Stomach (tissue), 4 donors: ENCODE measurements around the gene ALDH1L2.

Experiments
- EP300 ChIP-seq: sonication (generic); formaldehyde crosslinking; IDR thresholded peaks from one replicate; pipeline ENCODE4 v1.6.1; 2017; ENCODE audit warnings: antibody characterized with exemption
- TF ChIP-seq, protein P1 (sequence below), 7 experiments: fragments of 450-650 bp in 4 of 7; fragments of 200-600 bp in 3 of 7; sonication (generic) in 3 of 7; IDR thresholded peaks; one replicate each; pipeline ENCODE4 v1.5.1; 2016 to 2019; ENCODE audit warnings: antibody characterized with exemption in 7 of 7, control low read depth in 2 of 7, mild to moderate bottlenecking in 1 of 7

DNA sequence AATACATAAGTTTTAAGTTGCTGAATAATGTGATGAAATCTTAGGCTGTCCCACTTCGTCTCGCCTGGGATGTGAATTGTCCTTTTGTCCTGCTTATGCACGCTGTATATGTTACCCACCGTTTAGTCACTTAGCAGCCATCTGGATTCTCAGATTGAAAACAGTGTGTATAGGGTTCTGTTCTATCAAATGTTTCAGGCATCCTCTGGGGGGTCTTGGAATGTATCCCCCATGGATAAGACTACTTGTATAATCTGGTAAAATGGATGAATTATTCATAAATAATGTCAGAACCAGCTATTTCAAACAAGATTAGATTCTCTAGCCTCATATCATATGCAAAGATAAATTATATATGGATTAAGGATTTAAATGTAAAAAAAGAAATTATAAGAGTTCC lies 68.7 kb downstream of the ALDH1L2 start:
- TF ChIP-seq, protein P1, sequence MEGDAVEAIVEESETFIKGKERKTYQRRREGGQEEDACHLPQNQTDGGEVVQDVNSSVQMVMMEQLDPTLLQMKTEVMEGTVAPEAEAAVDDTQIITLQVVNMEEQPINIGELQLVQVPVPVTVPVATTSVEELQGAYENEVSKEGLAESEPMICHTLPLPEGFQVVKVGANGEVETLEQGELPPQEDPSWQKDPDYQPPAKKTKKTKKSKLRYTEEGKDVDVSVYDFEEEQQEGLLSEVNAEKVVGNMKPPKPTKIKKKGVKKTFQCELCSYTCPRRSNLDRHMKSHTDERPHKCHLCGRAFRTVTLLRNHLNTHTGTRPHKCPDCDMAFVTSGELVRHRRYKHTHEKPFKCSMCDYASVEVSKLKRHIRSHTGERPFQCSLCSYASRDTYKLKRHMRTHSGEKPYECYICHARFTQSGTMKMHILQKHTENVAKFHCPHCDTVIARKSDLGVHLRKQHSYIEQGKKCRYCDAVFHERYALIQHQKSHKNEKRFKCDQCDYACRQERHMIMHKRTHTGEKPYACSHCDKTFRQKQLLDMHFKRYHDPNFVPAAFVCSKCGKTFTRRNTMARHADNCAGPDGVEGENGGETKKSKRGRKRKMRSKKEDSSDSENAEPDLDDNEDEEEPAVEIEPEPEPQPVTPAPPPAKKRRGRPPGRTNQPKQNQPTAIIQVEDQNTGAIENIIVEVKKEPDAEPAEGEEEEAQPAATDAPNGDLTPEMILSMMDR (IDR thresholded peaks at IDR 0.05), result no peak
- TF ChIP-seq EP300, result no peak
